T47D (cell line): Measurements from ENCODE around the gene APBA2.

Experiments used
- DNase-seq, 2 experiments: peaks; one replicate each; pipeline versions ENCODE4 v3.0.0 to v3.0.0-alpha.2; 2011 to 2012; ENCODE audit warnings: low read depth in 1 of 2, low spot score in 1 of 2
- JUND ChIP-seq: IDR thresholded peaks from 2 replicates; pipeline ENCODE4 v1.6.1; 2012; ENCODE audit warnings: low read depth
- in situ Hi-C: cut with HindIII; loops from 2 replicates; pipeline ENCODE4 v1.10.0; 2016; ENCODE audit warnings: low sequenced_read_pairs, low pct_unique_long_range_greater_than_20kb

The APBA2 gene

GRCh38 chr15:28931828-28932227, 46.1 kb downstream of the APBA2 start:
- DNase-seq = no peak
- TF ChIP-seq JUND = no peak
- in situ Hi-C loops = no loop called here

GRCh38 chr15:28932361-28932760, 46.6 kb downstream of the APBA2 start:
- TF ChIP-seq JUND = no peak
- in situ Hi-C loops = no loop called here
- DNase-seq = no peak

GRCh38 chr15:28933710-28934445, 48.1 kb downstream of the APBA2 start:
- no peak for DNase-seq
- in situ Hi-C loops = no loop called here
- no peak for TF ChIP-seq JUND

GRCh38 chr15:28934645-28935044, 48.9 kb downstream of the APBA2 start:
- in situ Hi-C loops = no loop called here
- no peak for DNase-seq
- TF ChIP-seq JUND = no peak

GRCh38 chr15:28935316-28935715, 49.5 kb downstream of the APBA2 start:
- no peak for TF ChIP-seq JUND
- DNase-seq = no peak
- in situ Hi-C loops = no loop called here

- DNase-seq = no peak
- in situ Hi-C loops = no loop called here
- TF ChIP-seq JUND = no peak
Observed at GRCh38 chr15:28936081-28936480, 50.3 kb downstream of the APBA2 start.

GRCh38 chr15:28936481-28936881, 50.7 kb downstream of the APBA2 start:
- in situ Hi-C loops = no loop called here
- no peak for DNase-seq
- no peak for TF ChIP-seq JUND

GRCh38 chr15:28937271-28937670, 51.5 kb downstream of the APBA2 start:
- no peak for TF ChIP-seq JUND
- no peak for DNase-seq
- in situ Hi-C loops = no loop called here

- no peak for DNase-seq
- no peak for TF ChIP-seq JUND
- in situ Hi-C loops = no loop called here
Observed at GRCh38 chr15:28942046-28942445, 56.3 kb downstream of the APBA2 start.

GRCh38 chr15:28942571-28942970, 56.8 kb downstream of the APBA2 start:
- in situ Hi-C loops = no loop called here
- no peak for TF ChIP-seq JUND
- no peak for DNase-seq

- in situ Hi-C loops = no loop called here
- DNase-seq = peak in 1 of 2 experiments; percentile 24
- no peak for TF ChIP-seq JUND
Observed at GRCh38 chr15:28943146-28943545, 57.4 kb downstream of the APBA2 start.

- no peak for DNase-seq
- TF ChIP-seq JUND = no peak
- in situ Hi-C loops = no loop called here
Observed at GRCh38 chr15:28943611-28944230, 57.9 kb downstream of the APBA2 start.

- TF ChIP-seq JUND = no peak
- in situ Hi-C loops = no loop called here
- no peak for DNase-seq
Observed at GRCh38 chr15:28944286-28944685, 58.5 kb downstream of the APBA2 start.
